Muscle of leg (tissue), 11 donors: Measurements from ENCODE around the gene SNAPC2. TPM values are rescaled to one million over a fixed set of nuclear protein-coding genes. Genes with fewer than 3 reads are reported as not detected.
A peak's percentile ranks its signal among the peaks of the same experiment; 100 is the strongest.

Experiments
- DNase-seq: peaks from one replicate; pipeline ENCODE4 v3.0.0; 2013
- H3K27ac ChIP-seq: one replicate; pipeline ENCODE4 v1.5.1; 2013; ENCODE audit warnings: mild to moderate bottlenecking, low read length, control low read depth
- H3K27me3 ChIP-seq: one replicate; pipeline ENCODE4 v1.6.1; 2013; ENCODE audit warnings: low read length; ENCODE audit not compliant: control insufficient read depth, insufficient read depth
- H3K36me3 ChIP-seq: one replicate; pipeline ENCODE4 v1.6.1; 2013; ENCODE audit warnings: low read length; ENCODE audit not compliant: control insufficient read depth, insufficient read depth
- H3K4me1 ChIP-seq: one replicate; pipeline ENCODE4 v1.6.1; 2013; ENCODE audit warnings: low read length; ENCODE audit not compliant: control insufficient read depth, insufficient read depth
- H3K4me3 ChIP-seq: one replicate; pipeline ENCODE4 v1.5.1; 2013; ENCODE audit warnings: low read length, control low read depth
- H3K9me3 ChIP-seq: replicated peaks from 2 replicates; pipeline ENCODE4 v1.6.1; 2013; ENCODE audit warnings: low read depth, low read length; ENCODE audit not compliant: control insufficient read depth
- WGBS: methylation state at CpG from one replicate; pipeline ENCODE4 v1.1.5; 2013; ENCODE audit warnings: missing lambda C conversion rate; ENCODE audit not compliant: insufficient coverage; 5-methylcytosine and 5-hydroxymethylcytosine counted together
- polyA plus RNA-seq, 8 donors: library from polyadenylated mRNA; unstranded; fragments of 120-200 nt; gene quantifications; one replicate each; pipeline versions ENCODE4 v1.2.1 to v1.2.3, GENCODE V29; 2013; ENCODE audit warnings: inconsistent platforms in 1 of 8, low replicate concordance in 1 of 8; ENCODE audit not compliant: insufficient read length in 8 of 8, insufficient read depth in 1 of 8
- total RNA-seq: library from RNA; stranded (reverse); fragments of 120-200 nt; gene quantifications from one replicate; pipeline ENCODE4 v1.2.4, GENCODE V29; 2013

The SNAPC2 gene
- total and polyA plus RNA-seq, 9 donors, result 10.6 to 22.1 (median 20.1) TPM

- Histone ChIP-seq H3K36me3 (peaks cover 7% of the 10 kb centered on the region), H3K9me3 (no peaks in the 10 kb centered on the region), H3K4me1 (peaks cover 35% of the 10 kb centered on the region), H3K4me3 (no peak overlapping the region), H3K27ac (no peak overlapping the region), H3K27me3 (no peaks in the 10 kb centered on the region)
- DNase-seq, result no peak
- WGBS, result 33% methylated on average over 1 of the region's 3 CpGs
These were observed 19.2 kb upstream of the SNAPC2 start for GRCh38 chr19:7900931-7901330.

- Histone ChIP-seq H3K9me3 (no peaks in the 10 kb centered on the region), H3K36me3 (peaks cover 11% of the 10 kb centered on the region), H3K4me3 (no peak overlapping the region), H3K27ac (no peak overlapping the region), H3K27me3 (no peaks in the 10 kb centered on the region), H3K4me1 (peaks cover 35% of the 10 kb centered on the region)
- 96% methylated on average over 3 of the region's 7 CpGs for WGBS
- no peak for DNase-seq
These were observed 18.8 kb upstream of the SNAPC2 start for GRCh38 chr19:7901337-7901736.

- WGBS, result 21% methylated on average over 10 of the region's 20 CpGs
- Histone ChIP-seq H3K36me3 (peaks cover 12% of the 10 kb centered on the region), H3K9me3 (no peaks in the 10 kb centered on the region), H3K27me3 (no peaks in the 10 kb centered on the region), H3K4me3 (peak overlapping the region; percentile 77), H3K27ac (peak overlapping the region; percentile 94), H3K4me1 (peaks cover 40% of the 10 kb centered on the region)
- DNase-seq, result no peak
These were observed 17.3 kb upstream of the SNAPC2 start for GRCh38 chr19:7902796-7903243.

- Histone ChIP-seq H3K36me3 (peaks cover 15% of the 10 kb centered on the region), H3K27ac (peak within 1 kb of the TSS; percentile 94), H3K4me1 (peaks cover 40% of the 10 kb centered on the region), H3K4me3 (peak within 1 kb of the TSS; percentile 84), H3K9me3 (no peaks in the 10 kb centered on the region), H3K27me3 (no peaks in the 10 kb centered on the region)
- WGBS, result under 1% methylated on average over 88 of the region's 89 CpGs
- peak; percentile 100 for DNase-seq
These were observed 16.7 kb upstream of the SNAPC2 start, which contains the start of gene MAP2K7 for GRCh38 chr19:7903244-7904073. MAP2K7 (plus strand) TSS chr19:7903877; CDS start chr19:7903945, 68 bp downstream.

- 14% methylated on average over 44 of the region's 68 CpGs for WGBS
- DNase-seq, result peak; percentile 68
- H3K4me1 ChIP-seq, result peaks cover 40% of the 10 kb centered on the region
These were observed 15.8 kb upstream of the SNAPC2 start for GRCh38 chr19:7904074-7905020.

GRCh38 chr19:7905268-7905667 is 14.9 kb upstream of the SNAPC2 start:
- DNase-seq, result peak; percentile 33
- Histone ChIP-seq H3K4me1 (peaks cover 40% of the 10 kb centered on the region), H3K9me3 (no peaks in the 10 kb centered on the region), H3K36me3 (peaks cover 26% of the 10 kb centered on the region), H3K27ac (no peak overlapping the region), H3K4me3 (no peak overlapping the region), H3K27me3 (no peaks in the 10 kb centered on the region)
- 75% methylated on average over 6 of the region's 10 CpGs for WGBS

More at GRCh38 chr19:7904074-7905020, 15.8 kb upstream of the SNAPC2 start:
- Histone ChIP-seq H3K9me3 (no peaks in the 10 kb centered on the region), H3K27ac (peak overlapping the region; percentile 89), H3K4me3 (peak overlapping the region; percentile 84), H3K36me3 (peaks cover 21% of the 10 kb centered on the region), H3K27me3 (no peaks in the 10 kb centered on the region)

GRCh38 chr19:7905859-7906258 is 14.3 kb upstream of the SNAPC2 start:
- Histone ChIP-seq H3K27ac (no peak overlapping the region), H3K27me3 (no peaks in the 10 kb centered on the region), H3K4me1 (peaks cover 34% of the 10 kb centered on the region), H3K9me3 (no peaks in the 10 kb centered on the region), H3K36me3 (peaks cover 32% of the 10 kb centered on the region), H3K4me3 (no peak overlapping the region)
- 100% methylated on average over 5 of the region's 10 CpGs for WGBS
- DNase-seq, result no peak

GRCh38 chr19:7907122-7907521 is 13.0 kb upstream of the SNAPC2 start:
- DNase-seq, result peak; percentile 7
- Histone ChIP-seq H3K36me3 (peaks cover 45% of the 10 kb centered on the region), H3K27ac (no peak overlapping the region), H3K9me3 (no peaks in the 10 kb centered on the region), H3K4me3 (no peak overlapping the region), H3K4me1 (peaks cover 28% of the 10 kb centered on the region), H3K27me3 (no peaks in the 10 kb centered on the region)
- WGBS, result 88% methylated on average over 19 of the region's 19 CpGs

GRCh38 chr19:7907544-7907943 is 12.6 kb upstream of the SNAPC2 start:
- Histone ChIP-seq H3K4me1 (peaks cover 26% of the 10 kb centered on the region), H3K36me3 (peaks cover 47% of the 10 kb centered on the region), H3K27me3 (peaks cover under 1% of the 10 kb centered on the region), H3K4me3 (no peak overlapping the region), H3K27ac (no peak overlapping the region), H3K9me3 (no peaks in the 10 kb centered on the region)
- 78% methylated on average over 6 of the region's 11 CpGs for WGBS
- peak; percentile 3 for DNase-seq
